GM19328 (cell line): ENCODE results near the gene LRRC42.

Source experiments
- ATAC-seq: cut with Tn5 transposase; IDR thresholded peaks from one replicate; pipeline ENCODE4 v1.9.1; 2021; ENCODE audit warnings: mild to moderate bottlenecking, moderate library complexity; ENCODE audit not compliant: unreplicated experiment

LRRC42 gene

GRCh38 chr1:53942127-53942957 is 3.8 kb upstream of the LRRC42 start:
- ATAC-seq = no peak

DNA sequence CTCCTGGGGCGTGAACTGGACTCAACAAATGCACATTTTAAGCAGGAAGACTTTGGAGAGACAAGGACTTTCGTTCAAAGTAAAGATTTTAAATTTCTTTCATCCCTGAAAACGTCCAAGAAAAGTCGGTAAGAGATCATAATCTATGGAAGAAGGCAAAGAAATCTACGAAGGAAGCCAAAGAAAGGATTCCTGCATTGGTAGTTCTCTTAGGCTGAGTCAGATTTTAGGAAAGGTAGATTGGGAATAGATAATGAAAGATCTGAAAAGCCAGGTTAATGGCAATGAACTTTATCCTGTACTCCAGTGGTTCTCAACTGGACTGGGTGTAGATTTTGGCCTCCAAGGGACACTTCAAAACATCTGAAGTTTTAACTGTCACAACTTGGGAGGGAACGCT is 3.1 kb upstream of the LRRC42 start:
- no peak for ATAC-seq

- no peak for ATAC-seq
Observed at GRCh38 chr1:53943490-53944043, 2.6 kb upstream of the LRRC42 start.

DNA sequence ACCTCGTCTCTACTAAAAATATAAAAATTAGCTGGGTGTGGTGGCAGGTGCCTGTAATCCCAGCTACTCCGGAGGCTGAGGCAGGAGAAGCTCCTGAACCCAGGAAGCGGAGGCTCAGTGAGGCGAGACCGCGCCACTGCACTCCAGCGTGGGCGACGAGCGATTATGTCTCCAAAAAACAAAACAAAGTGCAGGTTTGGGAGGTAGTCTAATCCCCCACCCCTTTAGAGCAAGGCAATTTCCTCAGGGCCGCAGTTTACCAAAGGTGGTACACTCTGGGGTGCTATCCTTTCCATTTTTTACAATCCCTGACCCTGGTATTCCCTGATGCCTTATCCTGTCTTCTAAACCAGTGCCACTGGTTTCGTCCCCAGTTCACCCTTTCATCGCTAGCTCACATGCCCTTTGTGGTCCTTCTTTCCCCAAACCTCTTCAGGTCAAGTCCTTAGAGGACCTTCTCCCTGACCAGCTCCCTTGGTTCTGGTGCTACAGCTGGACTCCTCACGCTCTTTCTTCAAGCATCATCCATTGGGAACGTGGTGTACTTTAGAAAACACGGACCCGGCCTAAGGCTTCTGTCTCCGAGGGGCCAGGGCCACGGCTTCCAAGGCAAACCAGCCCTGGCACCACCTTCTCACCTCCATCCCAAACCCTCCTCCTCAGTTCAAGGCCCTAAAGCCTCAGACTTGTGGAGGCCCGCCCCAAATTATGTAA is 1.5 kb upstream of the LRRC42 start:
- no peak for ATAC-seq

- ATAC-seq = no peak
Observed at GRCh38 chr1:53945183-53945432, 1.0 kb upstream of the LRRC42 start.

- peak; percentile 67 for ATAC-seq
Observed at GRCh38 chr1:53945433-53946251, 508 bp upstream of the LRRC42 start, which contains the start of gene IFT25. IFT25 (minus strand) TSS chr1:53945699; CDS start chr1:53940082, 5,617 bp downstream.

DNA sequence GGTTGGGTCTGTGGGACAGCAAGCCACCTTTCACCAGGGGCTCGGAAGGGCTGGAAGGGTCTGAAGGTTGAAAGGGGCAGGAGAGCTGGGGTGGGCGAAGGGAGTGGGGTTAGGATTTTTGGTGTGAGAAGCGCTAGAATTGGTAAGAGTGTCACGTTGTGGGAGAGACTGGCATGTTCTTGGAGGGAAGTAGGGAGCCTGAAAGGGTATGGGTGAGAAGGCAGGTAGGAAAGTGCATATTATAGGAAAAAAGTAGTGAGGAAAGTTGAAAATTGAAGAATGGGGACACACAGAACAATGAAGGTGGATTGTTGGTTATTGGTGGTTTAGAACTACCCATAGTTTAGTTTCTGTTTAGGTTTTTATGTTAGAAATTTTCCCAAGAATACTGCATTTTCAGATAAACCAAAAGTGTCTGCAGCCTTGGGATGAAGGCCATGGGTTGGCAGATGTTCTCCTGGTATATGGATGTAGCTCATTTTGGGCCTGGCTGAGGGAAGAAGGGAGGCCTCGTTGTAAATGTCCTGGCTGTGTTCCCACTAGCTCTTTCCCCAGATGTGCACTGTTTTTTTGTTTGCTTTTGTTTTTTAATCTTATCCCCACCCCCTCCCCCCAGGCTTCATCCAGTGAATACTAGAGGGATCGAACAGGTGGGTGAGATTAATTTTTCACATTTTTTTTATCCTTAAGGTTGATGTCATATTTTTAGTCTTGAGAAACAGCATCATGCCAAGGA is 1.2 kb downstream of the LRRC42 start:
- no peak for ATAC-seq

DNA sequence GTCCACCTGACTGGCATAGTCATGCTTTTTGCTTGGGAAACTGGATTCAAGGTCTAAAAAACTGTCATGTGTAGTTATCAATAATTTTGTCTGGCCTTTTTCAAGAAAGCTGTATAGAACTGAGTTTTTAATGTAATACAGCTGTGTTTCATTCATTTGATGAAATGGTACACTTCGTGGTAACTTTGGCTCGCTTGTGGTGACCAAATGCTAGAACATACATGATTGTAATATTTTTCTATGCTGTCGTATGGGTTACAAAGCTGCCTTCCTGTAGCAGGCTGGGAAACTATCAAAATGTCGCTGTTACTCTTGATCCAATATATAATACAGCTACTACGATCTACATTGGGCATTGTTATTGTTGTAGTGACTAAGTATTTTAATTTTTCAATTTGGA is 2.1 kb downstream of the LRRC42 start:
- no peak for ATAC-seq

GRCh38 chr1:53949023-53949990 is 3.2 kb downstream of the LRRC42 start:
- ATAC-seq = no peak

GRCh38 chr1:53951697-53952096 is 5.5 kb downstream of the LRRC42 start:
- no peak for ATAC-seq

- ATAC-seq = no peak
Observed at GRCh38 chr1:53954128-53954527, 8.0 kb downstream of the LRRC42 start.

- ATAC-seq = no peak
Observed at GRCh38 chr1:53956308-53957168, 10.4 kb downstream of the LRRC42 start.

DNA sequence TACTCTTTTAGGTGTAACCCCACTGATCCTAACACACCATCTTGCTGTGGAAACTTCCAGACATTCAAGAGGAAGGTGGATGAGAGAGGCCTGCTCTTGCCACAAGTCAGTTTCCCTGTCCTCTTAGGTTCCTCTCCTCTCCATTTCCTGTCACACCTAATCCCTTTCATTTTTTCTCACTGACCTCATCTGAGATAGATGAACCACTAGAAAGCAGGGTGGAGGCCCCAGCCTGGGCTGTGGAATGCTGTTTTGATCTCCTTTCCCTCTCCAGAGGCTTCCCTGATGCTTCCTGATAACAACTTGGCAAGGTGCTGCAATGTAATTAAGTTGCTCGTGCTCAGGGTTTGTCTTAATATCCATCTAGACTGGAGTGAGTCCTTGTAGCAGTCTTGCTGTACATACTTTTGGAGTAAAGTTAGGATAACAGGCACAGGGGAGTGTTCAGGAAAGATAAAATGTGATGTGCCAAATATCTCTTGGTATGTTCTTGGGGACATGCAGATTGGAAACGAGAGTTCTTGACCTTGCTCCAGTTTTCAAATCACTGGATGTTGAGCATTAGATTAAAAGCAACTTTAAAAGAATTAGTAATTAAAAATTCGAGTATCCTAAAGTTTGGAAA is 11.2 kb downstream of the LRRC42 start:
- no peak for ATAC-seq

DNA sequence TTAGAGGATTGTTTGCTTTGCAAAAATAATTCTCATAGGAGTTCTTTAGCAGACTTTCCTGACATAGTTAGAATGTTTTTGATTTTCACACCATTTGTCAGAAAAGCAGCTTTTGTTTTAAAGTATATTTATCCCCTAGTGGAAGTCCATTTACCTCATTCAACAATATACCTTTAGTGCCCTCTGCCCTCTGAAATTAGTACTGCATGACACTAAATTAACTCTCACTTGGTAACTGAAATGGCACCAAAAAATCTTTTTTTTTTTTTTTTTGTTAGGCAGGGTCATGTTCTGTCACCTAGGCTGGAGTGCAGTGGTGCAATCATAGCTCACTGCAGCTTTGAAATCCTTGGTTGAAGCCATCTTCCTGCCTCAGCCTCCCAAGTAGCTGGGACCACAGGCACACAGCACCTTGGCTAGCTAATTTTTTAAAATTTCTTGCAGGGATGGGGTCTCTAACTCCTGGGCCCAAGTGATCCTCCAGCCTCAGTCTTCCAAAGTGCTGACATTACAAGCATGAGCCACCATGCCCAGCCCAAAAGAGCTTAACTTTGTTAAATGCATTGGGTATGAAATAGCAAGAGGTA is 13.6 kb downstream of the LRRC42 start:
- ATAC-seq = no peak

- ATAC-seq = no peak
Observed at GRCh38 chr1:53962395-53962794, 16.2 kb downstream of the LRRC42 start.

DNA sequence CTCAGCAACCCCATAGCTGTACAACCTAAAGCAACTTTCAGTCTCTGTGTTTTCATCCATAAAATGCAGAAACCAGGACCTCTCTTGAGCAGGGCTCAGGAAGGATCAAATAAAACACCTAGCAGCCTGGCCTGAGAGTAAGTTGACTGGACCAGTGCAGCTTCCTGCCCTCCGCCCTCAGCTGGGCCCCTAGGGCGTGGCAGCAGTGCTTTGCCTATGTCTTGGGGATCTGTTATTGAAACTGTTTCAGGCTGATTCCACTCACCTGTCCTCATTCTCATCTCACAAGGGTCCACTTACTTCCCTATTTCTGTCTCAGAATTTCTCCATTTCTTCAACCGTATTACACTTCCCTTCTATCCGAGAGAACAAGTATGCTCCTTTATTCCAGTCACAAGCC is 17.3 kb downstream of the LRRC42 start:
- ATAC-seq = no peak

DNA sequence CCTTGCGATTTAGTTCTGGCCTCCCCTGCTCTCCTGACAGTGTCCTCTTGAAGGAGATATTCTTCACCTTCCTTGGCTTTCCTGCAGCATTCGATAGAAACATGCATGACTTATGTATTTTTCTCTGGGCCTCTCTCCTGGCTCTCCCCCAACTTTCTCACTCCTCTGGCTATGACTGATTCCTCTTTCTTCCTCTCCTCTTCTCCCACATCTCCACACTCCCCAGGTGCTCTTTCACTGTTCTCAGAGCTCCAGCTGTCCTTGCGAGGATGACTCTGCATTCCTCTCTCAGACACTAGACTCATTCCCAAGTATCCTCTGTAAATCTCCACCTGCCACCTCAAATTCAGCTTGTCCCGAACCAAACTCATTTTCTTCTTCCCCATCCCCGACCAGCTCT is 18.0 kb downstream of the LRRC42 start:
- ATAC-seq = no peak

DNA sequence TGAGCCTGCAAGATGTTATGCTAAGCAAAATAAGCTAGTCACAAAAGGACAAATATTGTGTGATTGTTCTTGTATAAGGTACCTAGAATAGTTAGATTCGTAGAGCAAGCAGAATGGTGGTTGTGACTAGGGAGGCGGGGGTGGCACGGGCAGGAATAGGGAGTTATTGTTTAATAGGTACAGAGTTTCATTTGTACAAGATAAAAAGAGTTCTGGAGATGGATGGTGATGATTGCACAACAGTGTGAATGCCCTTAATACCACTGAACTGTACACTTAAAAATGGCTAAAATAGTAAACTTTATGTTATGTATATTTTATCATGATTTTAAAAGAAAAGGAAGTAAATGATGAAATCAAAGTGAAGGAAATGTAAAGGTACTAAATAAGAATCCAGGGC is 20.6 kb downstream of the LRRC42 start:
- no peak for ATAC-seq
